Calu3 (cell line): ENCODE data around the gene TPM1. TPM values are rescaled to one million over a fixed set of nuclear protein-coding genes. Genes with fewer than 3 reads are reported as not detected.

Experiments
- BruUV-seq: library from RNA; stranded (reverse); fragments of 400-500 nt; replicated peaks from 2 replicates; lab custom pipeline; 2021; lab: Mats Ljungman, UMichigan
- CTCF ChIA-PET: fragments of 300-600 bp; sonication (Branson Sonifier 250); formaldehyde crosslinking; loops from one replicate; lab custom pipeline; 2022; ENCODE audit warnings: antibody characterized with exemption; lab: Charles Lee
- DNase-seq: peaks from one replicate; pipeline ENCODE4 v3.0.0; 2022
- H3K27ac Mint-ChIP-seq: one replicate; pipeline ENCODE4 v1.8.0; 2022; ENCODE audit warnings: mixed read lengths; ENCODE audit not compliant: unreplicated experiment
- H3K27me3 Mint-ChIP-seq: one replicate; pipeline ENCODE4 v1.8.0; 2022; ENCODE audit warnings: mixed read lengths; ENCODE audit not compliant: unreplicated experiment
- H3K36me3 Mint-ChIP-seq: one replicate; pipeline ENCODE4 v1.8.0; 2022; ENCODE audit warnings: mild to moderate bottlenecking, moderate library complexity, mixed read lengths; ENCODE audit not compliant: insufficient read depth, unreplicated experiment
- H3K4me1 Mint-ChIP-seq: one replicate; pipeline ENCODE4 v1.8.0; 2022; ENCODE audit warnings: mild to moderate bottlenecking, low read depth, mixed read lengths; ENCODE audit not compliant: unreplicated experiment
- H3K4me3 Mint-ChIP-seq: one replicate; pipeline ENCODE4 v1.8.0; 2022; ENCODE audit warnings: mild to moderate bottlenecking, low read depth, moderate library complexity, mixed read lengths; ENCODE audit not compliant: unreplicated experiment
- H3K9me3 Mint-ChIP-seq: one replicate; pipeline ENCODE4 v1.8.0; 2022; ENCODE audit warnings: low read depth, mixed read lengths; ENCODE audit not compliant: unreplicated experiment
- CTCF ChIP-seq: fragments of 200-600 bp; IDR thresholded peaks from one replicate; pipeline ENCODE4 v1.8.0; 2022; ENCODE audit warnings: antibody characterized with exemption; ENCODE audit not compliant: unreplicated experiment
- intact Hi-C: fragments of 100-400 bp; cut with micrococcal nuclease; formaldehyde crosslinking; loops from one replicate; pipeline ENCODE4 v1.10.0; 2022; ENCODE audit not compliant: unreplicated experiment
- total RNA-seq: library from RNA; stranded (reverse); gene quantifications from 2 replicates; pipeline ENCODE4 v1.2.3, GENCODE V29; 2022

TPM1 gene
- total RNA-seq, 1 experiment from 2014 or later = 1,158 TPM

GRCh38 chr15:63072809-63073277 lies 30.3 kb downstream of the TPM1 start:
- Mint-ChIP-seq H3K27me3 (no peaks in the 10 kb centered on the region), H3K27ac (peak overlapping the region; percentile 62), H3K36me3 (peaks cover 63% of the 10 kb centered on the region), H3K4me3 (no peak overlapping the region), H3K4me1 (peaks cover 37% of the 10 kb centered on the region), H3K9me3 (no peaks in the 10 kb centered on the region)
- BruUV-seq = no TSS peak
- CTCF ChIA-PET = interaction anchor here (0.5 kb wide), 1 partner anchor 21 kb away, joined by 3 read pairs; no protein-coding TSS in a partner anchor
- DNase-seq = no peak
- no peak for TF ChIP-seq CTCF
- intact Hi-C loops = no loop called here

GRCh38 chr15:63073497-63074172 lies 31.1 kb downstream of the TPM1 start:
- no peak overlapping the region for H3K4me3 Mint-ChIP-seq
- peaks cover 56% of the 10 kb centered on the region for H3K36me3 Mint-ChIP-seq
- H3K4me1 Mint-ChIP-seq = peaks cover 29% of the 10 kb centered on the region
- CTCF ChIA-PET = interaction anchor here (0.6 kb wide), 1 partner anchor 9 kb away, joined by 7 read pairs; no protein-coding TSS in a partner anchor
- intact Hi-C loops = no loop called here
- no peaks in the 10 kb centered on the region for H3K27me3 Mint-ChIP-seq
- no peak for DNase-seq
- H3K27ac Mint-ChIP-seq = peak overlapping the region; percentile 62
- no peak for TF ChIP-seq CTCF
- H3K9me3 Mint-ChIP-seq = no peaks in the 10 kb centered on the region
- BruUV-seq = no TSS peak

DNA sequence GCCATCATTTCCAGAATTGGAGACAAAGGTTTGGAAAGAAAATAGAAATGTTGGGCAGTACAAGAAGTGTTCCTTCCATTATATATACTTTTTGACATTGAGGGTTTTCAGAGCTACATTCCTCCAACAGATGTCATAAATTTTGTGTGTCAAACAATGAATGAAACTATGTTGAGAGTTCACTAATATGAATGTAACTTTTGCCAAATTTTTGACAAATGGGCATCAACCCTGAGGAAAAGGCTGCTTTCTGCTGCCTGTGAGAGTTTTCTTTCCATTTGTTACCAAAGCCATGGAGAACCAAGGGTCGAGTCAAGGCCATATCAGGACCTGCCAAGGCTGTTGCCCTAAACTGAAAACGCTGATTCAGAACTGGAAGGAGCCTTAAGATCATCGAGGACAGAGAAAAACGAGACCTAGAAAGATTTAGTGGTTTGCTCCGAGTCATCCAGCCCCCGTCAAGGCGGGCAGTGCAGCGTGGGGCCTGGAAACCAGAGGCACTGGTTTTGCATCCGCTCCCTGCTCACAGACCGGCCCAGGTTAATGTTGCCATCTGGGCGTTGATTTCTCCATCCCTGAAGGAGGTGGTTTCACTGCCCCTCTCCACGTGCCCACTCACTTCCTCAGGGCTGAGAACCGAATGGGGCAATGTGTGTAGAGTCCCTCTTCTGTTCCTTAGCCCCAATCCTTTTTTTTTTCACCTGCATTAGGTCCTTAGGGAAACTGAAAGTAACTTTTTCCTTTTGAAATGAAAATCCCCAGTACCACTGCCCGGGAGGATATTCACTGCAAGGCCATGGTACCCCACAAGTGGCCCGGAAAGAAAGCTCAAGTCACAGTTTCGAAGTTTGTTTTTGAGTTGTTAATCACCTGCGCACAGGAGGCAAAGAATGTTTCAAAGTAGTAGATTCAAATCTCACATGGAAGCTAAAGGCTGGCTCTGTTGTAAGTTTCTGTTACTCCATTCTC lies 32.8 kb downstream of the TPM1 start:
- DNase-seq = no peak
- Mint-ChIP-seq H3K36me3 (peaks cover 42% of the 10 kb centered on the region), H3K4me1 (peaks cover 20% of the 10 kb centered on the region), H3K27me3 (no peaks in the 10 kb centered on the region), H3K27ac (peak overlapping the region; percentile 30), H3K4me3 (no peak overlapping the region), H3K9me3 (no peaks in the 10 kb centered on the region)
- CTCF ChIA-PET = no interaction called here
- intact Hi-C loops = no loop called here
- BruUV-seq = no TSS peak
- TF ChIP-seq CTCF = no peak

GRCh38 chr15:63075984-63076713 lies 33.6 kb downstream of the TPM1 start:
- no peak overlapping the region for H3K27ac Mint-ChIP-seq
- BruUV-seq = no TSS peak
- H3K9me3 Mint-ChIP-seq = no peaks in the 10 kb centered on the region
- peaks cover 33% of the 10 kb centered on the region for H3K36me3 Mint-ChIP-seq
- H3K4me3 Mint-ChIP-seq = no peak overlapping the region
- no peak for DNase-seq
- H3K4me1 Mint-ChIP-seq = peaks cover 13% of the 10 kb centered on the region
- no peaks in the 10 kb centered on the region for H3K27me3 Mint-ChIP-seq
- CTCF ChIA-PET = no interaction called here
- intact Hi-C loops = no loop called here
- no peak for TF ChIP-seq CTCF
